ENCODE measurements around the gene HDDC3.

The HDDC3 gene

DNA sequence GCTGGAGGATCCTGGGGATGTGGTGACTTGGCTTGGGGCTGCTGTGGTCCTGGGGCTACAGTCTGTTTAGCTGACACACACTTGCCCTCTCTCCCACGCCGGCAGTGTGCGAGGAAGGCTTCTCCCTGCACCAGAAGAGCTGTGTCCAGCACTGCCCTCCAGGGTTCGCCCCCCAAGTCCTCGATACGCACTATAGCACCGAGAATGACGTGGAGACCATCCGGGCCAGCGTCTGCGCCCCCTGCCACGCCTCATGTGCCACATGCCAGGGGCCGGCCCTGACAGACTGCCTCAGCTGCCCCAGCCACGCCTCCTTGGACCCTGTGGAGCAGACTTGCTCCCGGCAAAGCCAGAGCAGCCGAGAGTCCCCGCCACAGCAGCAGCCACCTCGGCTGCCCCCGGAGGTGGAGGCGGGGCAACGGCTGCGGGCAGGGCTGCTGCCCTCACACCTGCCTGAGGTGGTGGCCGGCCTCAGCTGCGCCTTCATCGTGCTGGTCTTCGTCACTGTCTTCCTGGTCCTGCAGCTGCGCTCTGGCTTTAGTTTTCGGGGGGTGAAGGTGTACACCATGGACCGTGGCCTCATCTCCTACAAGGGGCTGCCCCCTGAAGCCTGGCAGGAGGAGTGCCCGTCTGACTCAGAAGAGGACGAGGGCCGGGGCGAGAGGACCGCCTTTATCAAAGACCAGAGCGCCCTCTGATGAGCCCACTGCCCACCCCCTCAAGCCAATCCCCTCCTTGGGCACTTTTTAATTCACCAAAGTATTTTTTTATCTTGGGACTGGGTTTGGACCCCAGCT is 51.0 kb downstream of the HDDC3 start:
- TF ChIP-seq CTCF (IDR thresholded peaks at IDR 0.05) (no peak), ZFX (IDR thresholded peaks at IDR 0.05; ENCODE audit: borderline replicate concordance) (no peak)
- H3K27ac ChIP-seq = no peak overlapping the region

- no peak overlapping the region for H3K27ac ChIP-seq
- no peak for TF ChIP-seq CTCF (IDR thresholded peaks at IDR 0.05)
- TF ChIP-seq ZFX (IDR thresholded peaks at IDR 0.05; ENCODE audit: borderline replicate concordance) = no peak
Measured at GRCh38 chr15:90880381-90881145, 51.8 kb downstream of the HDDC3 start.
